ENCODE measurements around the gene RABGAP1.

The RABGAP1 gene

GRCh38 chr9:122991370-122991830 is 50.6 kb downstream of the RABGAP1 start:
- peak; percentile 78 for DNase-seq (ENCODE audit: extremely low read depth, low read depth)
- TF ChIP-seq CTCF (IDR thresholded peaks at IDR 0.05; ENCODE audit: low read depth, low read length) = peak; percentile 64

- no peak for TF ChIP-seq CTCF (IDR thresholded peaks at IDR 0.05; ENCODE audit: low read depth, low read length)
- DNase-seq (ENCODE audit: extremely low read depth, low read depth) = no peak
Observed at GRCh38 chr9:122996586-122996985, 55.8 kb downstream of the RABGAP1 start.

- DNase-seq (ENCODE audit: extremely low read depth, low read depth) = no peak
- no peak for TF ChIP-seq CTCF (IDR thresholded peaks at IDR 0.05; ENCODE audit: low read depth, low read length)
Observed at GRCh38 chr9:122998448-122998847, 57.6 kb downstream of the RABGAP1 start.

GRCh38 chr9:123000371-123001068 is 59.7 kb downstream of the RABGAP1 start:
- TF ChIP-seq CTCF (IDR thresholded peaks at IDR 0.05; ENCODE audit: low read depth, low read length) = no peak
- DNase-seq (ENCODE audit: extremely low read depth, low read depth) = no peak

GRCh38 chr9:123002754-123003153 is 61.9 kb downstream of the RABGAP1 start:
- no peak for DNase-seq (ENCODE audit: extremely low read depth, low read depth)
- TF ChIP-seq CTCF (IDR thresholded peaks at IDR 0.05; ENCODE audit: low read depth, low read length) = no peak

- no peak for DNase-seq (ENCODE audit: extremely low read depth, low read depth)
- TF ChIP-seq CTCF (IDR thresholded peaks at IDR 0.05; ENCODE audit: low read depth, low read length) = no peak
Observed at GRCh38 chr9:123003466-123003865, 62.6 kb downstream of the RABGAP1 start.

- TF ChIP-seq CTCF (IDR thresholded peaks at IDR 0.05; ENCODE audit: low read depth, low read length) = no peak
- DNase-seq (ENCODE audit: extremely low read depth, low read depth) = no peak
Observed at GRCh38 chr9:123005964-123006363, 65.1 kb downstream of the RABGAP1 start.

Measured in AG09319 (cell line).